OCI-LY7 (cell line): ENCODE data around the gene SMC6. TPM values are rescaled to one million over a fixed set of nuclear protein-coding genes. Genes with fewer than 3 reads are reported as not detected.

ENCODE experiments used
- BruUV-seq: library from RNA; stranded (reverse); fragments of 400-500 nt; replicated peaks from 2 replicates; lab custom pipeline; 2021; lab: Mats Ljungman, UMichigan
- CTCF ChIA-PET: fragments of 300-600 bp; sonication (Branson Sonifier 250); formaldehyde crosslinking; loops from one replicate; lab custom pipeline; 2022; ENCODE audit warnings: antibody characterized with exemption; ENCODE audit not compliant: unreplicated experiment; lab: Charles Lee
- POLR2A ChIA-PET: fragments of 300-600 bp; sonication (Branson Sonifier 250); formaldehyde crosslinking; loops from one replicate; lab custom pipeline; 2022; ENCODE audit warnings: antibody characterized with exemption; lab: Charles Lee
- DNase-seq: peaks from one replicate; pipeline ENCODE4 v3.0.0-alpha.2; 2015; ENCODE audit warnings: low spot score
- H2AFZ ChIP-seq: fragments of 200-600 bp; sonication (generic), shearing (Covaris generic); 2 replicates; pipeline ENCODE4 v1.6.1; 2014; ENCODE audit warnings: mild to moderate bottlenecking, antibody characterized with exemption, low read length, moderate library complexity
- H3K27ac ChIP-seq: fragments of 200-600 bp; sonication (generic); 2 replicates; pipeline ENCODE4 v1.5.1; 2014; ENCODE audit warnings: mixed run types, low read depth, mild to moderate bottlenecking, moderate library complexity, low read length, inconsistent platforms; ENCODE audit not compliant: poor library complexity, severe bottlenecking
- H3K36me3 ChIP-seq: fragments of 200-600 bp; sonication (generic); 2 replicates; pipeline ENCODE4 v1.6.1; 2014; ENCODE audit warnings: mild to moderate bottlenecking, antibody characterized with exemption, low read length, moderate library complexity, mixed read lengths; ENCODE audit not compliant: insufficient read depth
- H3K4me1 ChIP-seq: fragments of 200-600 bp; sonication (generic); 2 replicates; pipeline ENCODE4 v1.5.1; 2014; ENCODE audit warnings: mild to moderate bottlenecking, low read length; ENCODE audit not compliant: insufficient read depth, poor library complexity, severe bottlenecking
- H3K4me2 ChIP-seq: fragments of 200-600 bp; sonication (generic); 2 replicates; pipeline ENCODE4 v1.6.1; 2014; ENCODE audit warnings: mild to moderate bottlenecking, low read length
- H3K4me3 ChIP-seq: fragments of 200-600 bp; sonication (generic); 2 replicates; pipeline ENCODE4 v1.5.1; 2014; ENCODE audit warnings: mild to moderate bottlenecking, low read depth, low read length; ENCODE audit not compliant: poor library complexity, severe bottlenecking
- H3K79me2 ChIP-seq: fragments of 200-600 bp; sonication (generic); 2 replicates; pipeline ENCODE4 v1.6.1; 2016; ENCODE audit warnings: low read depth, mild to moderate bottlenecking, low read length, moderate library complexity, mixed read lengths; ENCODE audit not compliant: insufficient read depth
- H3K9me2 ChIP-seq: fragments of 200-600 bp; sonication (generic); 2 replicates; pipeline ENCODE4 v1.6.1; 2016; ENCODE audit warnings: mild to moderate bottlenecking, low read length, mixed read lengths; ENCODE audit not compliant: insufficient read depth
- H3K9me3 ChIP-seq: fragments of 200-600 bp; sonication (generic); 2 replicates; pipeline ENCODE4 v1.6.1; 2014; ENCODE audit warnings: mild to moderate bottlenecking, mixed run types, low read length, mixed read lengths
- H4K20me1 ChIP-seq: fragments of 200-600 bp; sonication (generic); 2 replicates; pipeline ENCODE4 v1.6.1; 2014; ENCODE audit warnings: mild to moderate bottlenecking, antibody characterized with exemption, low read length, moderate library complexity, mixed read lengths; ENCODE audit not compliant: insufficient read depth
- EZH2phosphoT487 ChIP-seq: fragments of 200-600 bp; sonication (generic); IDR thresholded peaks from 2 replicates; pipeline ENCODE4 v1.6.1; 2018; ENCODE audit warnings: low read depth, borderline replicate concordance, mild to moderate bottlenecking, mixed run types, antibody characterized with exemption, low read length, moderate library complexity, mixed read lengths
- intact Hi-C: fragments of 100-400 bp; cut with micrococcal nuclease; formaldehyde crosslinking; loops from one replicate; pipeline ENCODE4 v1.10.0; 2022; ENCODE audit not compliant: unreplicated experiment
- total RNA-seq, 2 experiments: library from RNA; depleted of rRNA in 1 of 2; stranded (reverse); fragments of >200 nt in 1 of 2; shearing (Covaris generic) in 1 of 2; gene quantifications; 2 replicates each; pipeline ENCODE4 v1.2.3, GENCODE V29; 2014 to 2022
- TF ChIP-seq, protein P1 (sequence below): fragments of 200-600 bp; sonication (generic); conservative IDR thresholded peaks from 2 replicates; pipeline ENCODE4 v1.5.1; 2014; ENCODE audit warnings: mild to moderate bottlenecking, antibody characterized with exemption, low read length, moderate library complexity, mixed read lengths

Gene SMC6
- total RNA-seq, 2 experiments from 2014 or later: 37.0 to 62.4 TPM

DNA sequence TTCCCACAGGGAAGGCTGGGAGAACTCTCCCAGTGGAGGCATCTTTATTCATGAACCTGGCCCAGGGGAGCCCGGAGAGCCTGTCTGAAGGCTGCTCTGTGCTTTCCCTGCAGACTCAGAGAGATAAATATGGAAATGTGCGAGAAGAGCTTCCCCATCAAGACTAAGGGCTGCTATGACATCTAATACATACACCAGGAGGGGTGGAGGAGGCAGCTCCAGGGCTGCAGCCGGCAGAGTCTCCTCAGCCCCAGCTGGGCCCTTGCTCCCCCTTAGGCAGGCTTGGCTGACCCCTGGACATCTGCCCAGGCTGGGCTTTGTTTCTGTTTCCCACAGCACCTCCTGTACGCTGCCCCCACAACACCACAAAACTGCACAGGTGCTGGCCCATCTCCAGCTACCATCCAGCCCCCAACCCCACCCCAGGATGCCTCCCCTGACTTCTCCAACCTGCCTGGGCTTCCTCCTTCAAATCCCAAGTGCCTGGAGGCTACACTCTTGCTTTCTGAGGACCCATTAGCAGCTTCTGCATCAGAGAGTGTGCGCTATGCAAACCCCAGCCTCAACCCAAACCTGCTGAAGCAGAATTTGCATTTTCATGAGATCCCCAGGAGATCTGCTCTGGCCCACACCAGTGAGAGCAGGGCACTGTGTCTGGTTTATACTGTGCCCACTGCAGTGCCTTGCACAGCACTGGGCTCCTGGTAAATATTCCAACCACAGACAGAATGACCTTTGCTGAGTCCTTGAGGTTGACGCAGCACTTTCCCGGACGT, 116.3 kb downstream of the SMC6 start:
- POLR2A ChIA-PET: interaction anchor here (0.6 kb wide), 1 partner anchor 83 kb away, joined by 3 read pairs; no protein-coding TSS in a partner anchor
- Histone ChIP-seq H3K27ac (no peak overlapping the region), H4K20me1 (no peaks in the 10 kb centered on the region), H3K79me2 (no peaks in the 10 kb centered on the region), H3K9me3 (no peaks in the 10 kb centered on the region), H3K4me1 (no peaks in the 10 kb centered on the region), H3K9me2 (no peaks in the 10 kb centered on the region), H3K4me3 (no peak overlapping the region), H2AFZ (no peak overlapping the region), H3K4me2 (no peak overlapping the region), H3K36me3 (no peaks in the 10 kb centered on the region)
- TF ChIP-seq, protein P1, sequence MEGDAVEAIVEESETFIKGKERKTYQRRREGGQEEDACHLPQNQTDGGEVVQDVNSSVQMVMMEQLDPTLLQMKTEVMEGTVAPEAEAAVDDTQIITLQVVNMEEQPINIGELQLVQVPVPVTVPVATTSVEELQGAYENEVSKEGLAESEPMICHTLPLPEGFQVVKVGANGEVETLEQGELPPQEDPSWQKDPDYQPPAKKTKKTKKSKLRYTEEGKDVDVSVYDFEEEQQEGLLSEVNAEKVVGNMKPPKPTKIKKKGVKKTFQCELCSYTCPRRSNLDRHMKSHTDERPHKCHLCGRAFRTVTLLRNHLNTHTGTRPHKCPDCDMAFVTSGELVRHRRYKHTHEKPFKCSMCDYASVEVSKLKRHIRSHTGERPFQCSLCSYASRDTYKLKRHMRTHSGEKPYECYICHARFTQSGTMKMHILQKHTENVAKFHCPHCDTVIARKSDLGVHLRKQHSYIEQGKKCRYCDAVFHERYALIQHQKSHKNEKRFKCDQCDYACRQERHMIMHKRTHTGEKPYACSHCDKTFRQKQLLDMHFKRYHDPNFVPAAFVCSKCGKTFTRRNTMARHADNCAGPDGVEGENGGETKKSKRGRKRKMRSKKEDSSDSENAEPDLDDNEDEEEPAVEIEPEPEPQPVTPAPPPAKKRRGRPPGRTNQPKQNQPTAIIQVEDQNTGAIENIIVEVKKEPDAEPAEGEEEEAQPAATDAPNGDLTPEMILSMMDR: no peak
- no peak for TF ChIP-seq EZH2phosphoT487
- no peak for DNase-seq
- BruUV-seq: no TSS peak
- intact Hi-C loops: no loop called here
- CTCF ChIA-PET: no interaction called here

DNA sequence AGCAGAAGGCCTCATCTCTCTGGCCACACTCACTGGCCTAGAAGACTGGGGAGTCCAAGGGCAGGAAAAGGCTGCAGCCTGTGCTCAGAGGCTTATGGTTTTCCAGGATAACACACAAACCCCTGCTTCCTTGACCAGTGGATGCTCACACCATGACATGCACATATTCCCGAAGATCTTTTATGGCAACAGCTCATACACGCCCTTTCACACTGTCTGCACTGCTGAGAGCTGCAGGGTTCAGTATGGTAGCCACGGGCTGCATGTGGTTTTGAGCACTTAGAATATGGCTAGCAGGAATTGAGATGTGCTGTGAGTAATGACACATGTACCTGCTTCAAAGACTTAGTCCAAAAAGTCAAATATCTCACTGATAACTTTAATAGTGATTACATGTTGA, 117.4 kb downstream of the SMC6 start:
- Histone ChIP-seq H3K4me2 (no peak overlapping the region), H3K27ac (no peak overlapping the region), H3K4me3 (no peak overlapping the region), H2AFZ (no peak overlapping the region), H4K20me1 (no peaks in the 10 kb centered on the region), H3K9me2 (no peaks in the 10 kb centered on the region), H3K79me2 (no peaks in the 10 kb centered on the region), H3K4me1 (no peaks in the 10 kb centered on the region), H3K36me3 (no peaks in the 10 kb centered on the region), H3K9me3 (no peaks in the 10 kb centered on the region)
- intact Hi-C loops: no loop called here
- ChIA-PET CTCF (no interaction called here), POLR2A (interaction anchor here (0.8 kb wide), 1 partner anchor 512 kb away, joined by 4 read pairs; no protein-coding TSS in a partner anchor)
- TF ChIP-seq, protein P1: no peak
- no peak for TF ChIP-seq EZH2phosphoT487
- DNase-seq: no peak
- no TSS peak for BruUV-seq

DNA sequence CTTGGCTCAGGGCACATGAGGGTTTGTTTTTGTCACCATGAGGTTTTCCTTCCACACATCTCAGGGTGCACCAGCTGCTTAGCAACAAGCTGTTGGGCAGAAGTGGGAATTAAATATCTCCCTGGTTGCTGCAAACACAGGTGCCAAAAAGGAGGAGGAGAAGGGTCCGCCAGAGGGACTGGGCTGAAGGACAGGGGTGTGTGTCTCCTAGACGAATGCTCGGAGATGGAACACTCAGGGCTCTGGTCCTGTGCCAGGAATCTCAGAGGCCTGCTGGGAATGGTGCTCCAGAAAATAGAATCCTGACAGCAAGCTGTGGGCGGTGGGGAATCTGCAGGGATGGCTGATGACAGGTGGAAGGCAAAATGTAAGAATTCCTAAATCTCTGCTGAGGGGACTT, 118.6 kb downstream of the SMC6 start:
- TF ChIP-seq, protein P1: no peak
- TF ChIP-seq EZH2phosphoT487: no peak
- no peak overlapping the region for H3K4me2 ChIP-seq
- H3K27ac ChIP-seq: no peak overlapping the region
- H3K4me1 ChIP-seq: no peaks in the 10 kb centered on the region
- intact Hi-C loops: no loop called here
- no peaks in the 10 kb centered on the region for H3K9me3 ChIP-seq
- no peaks in the 10 kb centered on the region for H3K9me2 ChIP-seq
- ChIA-PET CTCF (interaction anchor here (1.2 kb wide), 1 partner anchor 11 kb away, joined by 3 read pairs; no protein-coding TSS in a partner anchor), POLR2A (interaction anchor here (0.6 to 0.8 kb wide), 2 partner anchors 12 to 587 kb away, joined by 3 to 4 read pairs; no protein-coding TSS in a partner anchor)
- no peaks in the 10 kb centered on the region for H3K36me3 ChIP-seq
- no peaks in the 10 kb centered on the region for H4K20me1 ChIP-seq
- no peak overlapping the region for H3K4me3 ChIP-seq
- DNase-seq: no peak
- H3K79me2 ChIP-seq: no peaks in the 10 kb centered on the region
- BruUV-seq: no TSS peak
- H2AFZ ChIP-seq: no peak overlapping the region
